ENCODE measurements around the gene FOXC1.

DNA sequence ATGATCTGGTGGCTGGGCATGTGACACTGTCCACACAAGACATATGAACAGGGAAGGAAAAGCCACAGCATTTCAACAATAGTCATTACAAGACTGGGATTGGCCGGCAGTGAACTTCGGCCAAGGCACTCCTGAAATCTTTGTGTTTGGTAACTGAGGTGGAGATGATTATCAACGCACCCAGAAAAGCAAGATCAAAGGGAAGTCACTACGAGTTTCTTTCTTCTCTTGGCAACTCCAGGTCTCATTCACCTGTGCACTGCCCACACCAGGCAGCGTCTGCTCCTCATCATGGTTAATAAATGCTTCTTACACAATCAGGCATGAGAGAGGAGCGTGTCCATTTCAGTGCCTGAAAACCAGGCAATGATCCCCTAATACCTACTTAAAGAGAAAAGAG, 20.5 kb upstream of the FOXC1 start:
- TF ChIP-seq, protein P1, sequence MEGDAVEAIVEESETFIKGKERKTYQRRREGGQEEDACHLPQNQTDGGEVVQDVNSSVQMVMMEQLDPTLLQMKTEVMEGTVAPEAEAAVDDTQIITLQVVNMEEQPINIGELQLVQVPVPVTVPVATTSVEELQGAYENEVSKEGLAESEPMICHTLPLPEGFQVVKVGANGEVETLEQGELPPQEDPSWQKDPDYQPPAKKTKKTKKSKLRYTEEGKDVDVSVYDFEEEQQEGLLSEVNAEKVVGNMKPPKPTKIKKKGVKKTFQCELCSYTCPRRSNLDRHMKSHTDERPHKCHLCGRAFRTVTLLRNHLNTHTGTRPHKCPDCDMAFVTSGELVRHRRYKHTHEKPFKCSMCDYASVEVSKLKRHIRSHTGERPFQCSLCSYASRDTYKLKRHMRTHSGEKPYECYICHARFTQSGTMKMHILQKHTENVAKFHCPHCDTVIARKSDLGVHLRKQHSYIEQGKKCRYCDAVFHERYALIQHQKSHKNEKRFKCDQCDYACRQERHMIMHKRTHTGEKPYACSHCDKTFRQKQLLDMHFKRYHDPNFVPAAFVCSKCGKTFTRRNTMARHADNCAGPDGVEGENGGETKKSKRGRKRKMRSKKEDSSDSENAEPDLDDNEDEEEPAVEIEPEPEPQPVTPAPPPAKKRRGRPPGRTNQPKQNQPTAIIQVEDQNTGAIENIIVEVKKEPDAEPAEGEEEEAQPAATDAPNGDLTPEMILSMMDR (IDR thresholded peaks at IDR 0.05): no peak
- TF ChIP-seq EZH2 (IDR thresholded peaks at IDR 0.05): no peak

Data from neural progenitor cell (in vitro differentiated cells).